Measurements from ENCODE around the gene TBC1D9. TPM values are rescaled to one million over a fixed set of nuclear protein-coding genes. Genes with fewer than 3 reads are reported as not detected.

Gene TBC1D9
- total RNA-seq, 1 experiment from 2014 or later, result 9.5 TPM

DNA sequence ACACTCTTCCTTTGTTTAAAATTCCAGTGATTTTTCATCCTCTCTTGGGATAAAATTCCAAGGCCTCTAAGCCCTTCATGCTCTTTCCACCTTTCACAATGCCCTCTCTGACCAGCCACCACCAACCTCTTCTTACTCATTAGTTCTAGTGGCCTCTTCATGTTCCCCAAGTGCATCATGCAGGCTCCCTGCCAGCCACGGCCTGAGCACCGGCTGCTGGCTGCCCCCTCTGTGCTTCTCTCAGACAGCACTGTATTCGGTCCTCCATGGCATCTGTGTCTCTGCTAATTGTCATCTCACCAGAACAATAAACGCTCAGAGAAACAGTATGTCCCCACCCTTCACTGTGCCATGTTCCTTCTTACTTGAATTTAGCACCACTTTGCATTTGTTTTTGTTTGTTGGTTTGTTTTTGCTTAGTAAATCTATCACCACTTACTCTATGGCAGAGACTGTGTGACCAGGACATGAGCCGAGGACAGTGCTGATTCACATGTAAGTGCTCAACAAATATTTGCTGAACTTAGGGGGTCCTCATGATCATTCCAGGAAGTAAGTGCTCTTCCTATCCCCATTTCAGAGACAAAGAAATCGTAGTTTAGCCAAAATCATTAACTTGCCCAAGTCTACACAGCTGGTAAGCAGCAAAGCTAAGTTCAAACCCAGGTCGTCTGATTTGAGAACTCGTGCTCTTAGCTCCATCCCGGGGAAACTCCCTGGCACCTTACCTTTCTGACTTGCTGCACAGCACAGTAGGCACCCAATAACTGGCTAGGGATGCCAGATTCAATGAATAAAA is 110.4 kb downstream of the TBC1D9 start:
- Histone ChIP-seq H3K36me3 (ENCODE audit: control insufficient read depth in 1 of 2, insufficient read depth in 2 of 2, low read length in 2 of 2) (no peaks in the 10 kb centered on the region), H3K27me3 (ENCODE audit: insufficient read depth, low read length) (no peaks in the 10 kb centered on the region)
- CTCF ChIA-PET, result no interaction called here

More for the DNA sequence above, 110.4 kb downstream of the TBC1D9 start:
- BruUV-seq (replicated peaks), result no TSS peak
- intact Hi-C loops (cut with micrococcal nuclease), result no loop called here
- Histone ChIP-seq H3K9ac (ENCODE audit: low read length) (no peak overlapping the region), H3K79me2 (ENCODE audit: insufficient read depth, low read length) (no peaks in the 10 kb centered on the region), H2AFZ (ENCODE audit: low read depth, low read length, poor library complexity, severe bottlenecking) (no peak overlapping the region), H4K20me1 (ENCODE audit: insufficient read depth) (no peaks in the 10 kb centered on the region), H3K9me2 (ENCODE audit: insufficient read depth) (no peaks in the 10 kb centered on the region), H3K9me3 (ENCODE audit: control insufficient read depth in 1 of 2, insufficient read depth in 1 of 2, low read depth in 1 of 2, low read length in 2 of 2) (no peaks in the 10 kb centered on the region), H3K27ac (ENCODE audit: low read depth, low read length) (no peak overlapping the region), H3K4me1 (ENCODE audit: control insufficient read depth in 1 of 2, insufficient read depth in 2 of 2, low read length in 2 of 2) (no peaks in the 10 kb centered on the region), H3K4me2 (ENCODE audit: low read length) (no peak overlapping the region), H3K4me3 (replicated peaks in 1 of 2; ENCODE audit: low read depth in 1 of 2, low read length in 2 of 2) (no peak overlapping the region)
- RAD21 ChIA-PET (ENCODE audit: low non-redundant PET in 1 of 2, low total read pairs in 2 of 2, uncharacterized antibody in 2 of 2, unreplicated experiment in 2 of 2), result no interaction called here
- no peak for ATAC-seq
- TF ChIP-seq JUND (IDR thresholded peaks at IDR 0.05), result no peak
- no peak for TF ChIP-seq TCF7L2 (IDR thresholded peaks at IDR 0.05; ENCODE audit: borderline replicate concordance, extremely low read depth, insufficient read depth, insufficient read length)
- no peak for TF ChIP-seq POLR2A (IDR thresholded peaks at IDR 0.05; ENCODE audit: borderline replicate concordance, extremely low read depth, insufficient read depth, insufficient read length)
- TF ChIP-seq CEBPB (IDR thresholded peaks at IDR 0.05; ENCODE audit: low read depth), result no peak
- no peak for TF ChIP-seq SRF (IDR thresholded peaks at IDR 0.05; ENCODE audit: low read depth)
- no peak for TF ChIP-seq ZFX (IDR thresholded peaks at IDR 0.05)
- no peak for TF ChIP-seq ZNF274 (IDR thresholded peaks at IDR 0.05; ENCODE audit: low read depth, low read length)
- TF ChIP-seq, protein P1, sequence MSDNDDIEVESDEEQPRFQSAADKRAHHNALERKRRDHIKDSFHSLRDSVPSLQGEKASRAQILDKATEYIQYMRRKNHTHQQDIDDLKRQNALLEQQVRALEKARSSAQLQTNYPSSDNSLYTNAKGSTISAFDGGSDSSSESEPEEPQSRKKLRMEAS (IDR thresholded peaks at IDR 0.05), result no peak
- no peak for TF ChIP-seq CBX3 (IDR thresholded peaks at IDR 0.05; ENCODE audit: low read depth)
- no peak for TF ChIP-seq ELF1 (IDR thresholded peaks at IDR 0.05; ENCODE audit: borderline replicate concordance, low read depth)
- TF ChIP-seq SP1 (IDR thresholded peaks at IDR 0.05; ENCODE audit: low read depth), result no peak
- TF ChIP-seq, protein P2, sequence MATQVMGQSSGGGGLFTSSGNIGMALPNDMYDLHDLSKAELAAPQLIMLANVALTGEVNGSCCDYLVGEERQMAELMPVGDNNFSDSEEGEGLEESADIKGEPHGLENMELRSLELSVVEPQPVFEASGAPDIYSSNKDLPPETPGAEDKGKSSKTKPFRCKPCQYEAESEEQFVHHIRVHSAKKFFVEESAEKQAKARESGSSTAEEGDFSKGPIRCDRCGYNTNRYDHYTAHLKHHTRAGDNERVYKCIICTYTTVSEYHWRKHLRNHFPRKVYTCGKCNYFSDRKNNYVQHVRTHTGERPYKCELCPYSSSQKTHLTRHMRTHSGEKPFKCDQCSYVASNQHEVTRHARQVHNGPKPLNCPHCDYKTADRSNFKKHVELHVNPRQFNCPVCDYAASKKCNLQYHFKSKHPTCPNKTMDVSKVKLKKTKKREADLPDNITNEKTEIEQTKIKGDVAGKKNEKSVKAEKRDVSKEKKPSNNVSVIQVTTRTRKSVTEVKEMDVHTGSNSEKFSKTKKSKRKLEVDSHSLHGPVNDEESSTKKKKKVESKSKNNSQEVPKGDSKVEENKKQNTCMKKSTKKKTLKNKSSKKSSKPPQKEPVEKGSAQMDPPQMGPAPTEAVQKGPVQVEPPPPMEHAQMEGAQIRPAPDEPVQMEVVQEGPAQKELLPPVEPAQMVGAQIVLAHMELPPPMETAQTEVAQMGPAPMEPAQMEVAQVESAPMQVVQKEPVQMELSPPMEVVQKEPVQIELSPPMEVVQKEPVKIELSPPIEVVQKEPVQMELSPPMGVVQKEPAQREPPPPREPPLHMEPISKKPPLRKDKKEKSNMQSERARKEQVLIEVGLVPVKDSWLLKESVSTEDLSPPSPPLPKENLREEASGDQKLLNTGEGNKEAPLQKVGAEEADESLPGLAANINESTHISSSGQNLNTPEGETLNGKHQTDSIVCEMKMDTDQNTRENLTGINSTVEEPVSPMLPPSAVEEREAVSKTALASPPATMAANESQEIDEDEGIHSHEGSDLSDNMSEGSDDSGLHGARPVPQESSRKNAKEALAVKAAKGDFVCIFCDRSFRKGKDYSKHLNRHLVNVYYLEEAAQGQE (IDR thresholded peaks at IDR 0.05; ENCODE audit: low read depth), result no peak
- TF ChIP-seq EZH2phosphoT487 (IDR thresholded peaks at IDR 0.05; ENCODE audit: borderline replicate concordance), result no peak
- TF ChIP-seq, protein P3, sequence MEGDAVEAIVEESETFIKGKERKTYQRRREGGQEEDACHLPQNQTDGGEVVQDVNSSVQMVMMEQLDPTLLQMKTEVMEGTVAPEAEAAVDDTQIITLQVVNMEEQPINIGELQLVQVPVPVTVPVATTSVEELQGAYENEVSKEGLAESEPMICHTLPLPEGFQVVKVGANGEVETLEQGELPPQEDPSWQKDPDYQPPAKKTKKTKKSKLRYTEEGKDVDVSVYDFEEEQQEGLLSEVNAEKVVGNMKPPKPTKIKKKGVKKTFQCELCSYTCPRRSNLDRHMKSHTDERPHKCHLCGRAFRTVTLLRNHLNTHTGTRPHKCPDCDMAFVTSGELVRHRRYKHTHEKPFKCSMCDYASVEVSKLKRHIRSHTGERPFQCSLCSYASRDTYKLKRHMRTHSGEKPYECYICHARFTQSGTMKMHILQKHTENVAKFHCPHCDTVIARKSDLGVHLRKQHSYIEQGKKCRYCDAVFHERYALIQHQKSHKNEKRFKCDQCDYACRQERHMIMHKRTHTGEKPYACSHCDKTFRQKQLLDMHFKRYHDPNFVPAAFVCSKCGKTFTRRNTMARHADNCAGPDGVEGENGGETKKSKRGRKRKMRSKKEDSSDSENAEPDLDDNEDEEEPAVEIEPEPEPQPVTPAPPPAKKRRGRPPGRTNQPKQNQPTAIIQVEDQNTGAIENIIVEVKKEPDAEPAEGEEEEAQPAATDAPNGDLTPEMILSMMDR (IDR thresholded peaks at IDR 0.05 in 2 of 3, conservative IDR thresholded peaks at IDR 0.05 in 1 of 3; ENCODE audit: borderline replicate concordance in 1 of 3, insufficient read depth in 1 of 3, low read depth in 2 of 3, low read length in 2 of 3), result no peak
- TF ChIP-seq, protein P4, sequence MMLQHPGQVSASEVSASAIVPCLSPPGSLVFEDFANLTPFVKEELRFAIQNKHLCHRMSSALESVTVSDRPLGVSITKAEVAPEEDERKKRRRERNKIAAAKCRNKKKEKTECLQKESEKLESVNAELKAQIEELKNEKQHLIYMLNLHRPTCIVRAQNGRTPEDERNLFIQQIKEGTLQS (IDR thresholded peaks at IDR 0.05), result no peak
- no peak for TF ChIP-seq YY1 (IDR thresholded peaks at IDR 0.05; ENCODE audit: extremely low read depth, insufficient replicate concordance, low read depth, low read length)
- POLR2A ChIA-PET, result no interaction called here
- no peak for DNase-seq (ENCODE audit: low read depth, low spot score)
